A673 (cell line): Measurements from ENCODE around the gene OR2T35.

Experiments used
- CTCF ChIP-seq: fragments of 300-800, 200-600 bp; sonication (generic); conservative IDR thresholded peaks from 2 replicates; pipeline ENCODE4 v1.5.1; 2017; ENCODE audit warnings: low read depth, mild to moderate bottlenecking, antibody characterized with exemption, low read length, moderate library complexity, mixed read lengths
- EZH2 ChIP-seq: fragments of 200-600 bp; sonication (generic); IDR thresholded peaks from 2 replicates; pipeline ENCODE4 v1.6.1; 2017; ENCODE audit warnings: borderline replicate concordance, low read depth, mild to moderate bottlenecking, mixed read lengths, antibody characterized with exemption, low read length; ENCODE audit not compliant: poor library complexity, severe bottlenecking

DNA sequence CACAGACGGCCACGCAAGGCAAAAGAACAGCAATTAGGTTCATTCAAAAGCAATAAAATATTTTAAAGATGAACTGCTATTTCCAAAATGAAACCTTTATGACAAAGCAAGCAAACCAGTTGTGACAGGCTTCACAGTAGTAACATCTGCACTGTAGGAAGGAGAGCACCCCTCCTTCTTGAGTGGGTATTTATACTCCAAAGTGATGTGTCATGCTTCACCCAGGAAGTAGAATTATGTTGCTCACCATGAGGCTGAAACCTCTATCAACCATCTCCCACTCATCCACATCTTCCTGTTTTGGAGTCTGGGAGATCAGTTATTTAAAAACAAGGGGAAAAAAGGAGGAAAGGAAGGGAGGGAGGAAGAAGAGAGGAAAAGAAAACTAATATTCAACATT is 48.5 kb downstream of the OR2T35 start:
- TF ChIP-seq CTCF (no peak), EZH2 (no peak)
